Activated B cell treated with CpG ODN at 0.5 μM for 24 hours (primary cell): Measurements from ENCODE around the gene NR1I2. TPM values are rescaled to one million over a fixed set of nuclear protein-coding genes. Genes with fewer than 3 reads are reported as not detected.

Experiments used
- ATAC-seq: fragments of 200-7000 bp; cut with Tn5 transposase; one replicate; pipeline ENCODE4 v1.10.0; 2021; ENCODE audit warnings: low read depth, mild to moderate bottlenecking, moderate library complexity
- CTCF ChIA-PET: fragments of 350-600 bp; sonication (Branson Sonifier 250); formaldehyde crosslinking; loops from one replicate; lab custom pipeline; 2021; ENCODE audit warnings: antibody characterized with exemption; lab: Charles Lee
- POLR2A ChIA-PET: fragments of 350-600 bp; sonication (Branson Sonifier 250); formaldehyde crosslinking; loops from one replicate; lab custom pipeline; 2021; ENCODE audit warnings: antibody characterized with exemption; lab: Charles Lee
- DNase-seq: peaks from one replicate; pipeline ENCODE4 v3.0.0; 2022
- H3K27ac Mint-ChIP-seq: one replicate; pipeline ENCODE4 v1.8.0; 2020; ENCODE audit warnings: mixed read lengths
- H3K27me3 Mint-ChIP-seq: one replicate; pipeline ENCODE4 v1.8.0; 2021; ENCODE audit warnings: mixed read lengths
- H3K36me3 Mint-ChIP-seq: one replicate; pipeline ENCODE4 v1.8.0; 2021; ENCODE audit warnings: low read depth, mixed read lengths
- H3K4me1 Mint-ChIP-seq: one replicate; pipeline ENCODE4 v1.8.0; 2021; ENCODE audit warnings: mixed read lengths
- H3K4me3 Mint-ChIP-seq: one replicate; pipeline ENCODE4 v1.8.0; 2020; ENCODE audit warnings: mild to moderate bottlenecking, mixed read lengths
- H3K9me3 Mint-ChIP-seq: one replicate; pipeline ENCODE4 v1.8.0; 2020; ENCODE audit warnings: mixed read lengths
- CTCF ChIP-seq: fragments of 200-600 bp; IDR thresholded peaks from one replicate; pipeline ENCODE4 v1.8.0; 2022; ENCODE audit warnings: antibody characterized with exemption, mild to moderate bottlenecking
- intact Hi-C: fragments of 100-400 bp; cut with micrococcal nuclease; formaldehyde crosslinking; loops from one replicate; pipeline ENCODE4 v1.15.1; 2024
- total RNA-seq: library from RNA; stranded (reverse); gene quantifications from 2 replicates; pipeline ENCODE4 v1.2.3, GENCODE V29; 2022

Gene NR1I2
- total RNA-seq, 1 donor from 2014 or later, result 1.1 TPM

GRCh38 chr3:119778811-119779210, 3.1 kb upstream of the NR1I2 start:
- DNase-seq, result no peak
- ATAC-seq, result no peak
- POLR2A ChIA-PET, result no interaction called here

GRCh38 chr3:119779731-119780383, 2.0 kb upstream of the NR1I2 start:
- H3K9me3 Mint-ChIP-seq, result peaks cover 5% of the 10 kb centered on the region
- intact Hi-C loops, result no loop called here
- CTCF ChIA-PET, result no interaction called here

More at GRCh38 chr3:119778811-119779210, 3.1 kb upstream of the NR1I2 start:
- no peak for TF ChIP-seq CTCF
- intact Hi-C loops, result no loop called here
- Mint-ChIP-seq H3K36me3 (no peaks in the 10 kb centered on the region), H3K27me3 (no peaks in the 10 kb centered on the region), H3K4me3 (no peak overlapping the region), H3K4me1 (no peaks in the 10 kb centered on the region), H3K9me3 (peaks cover 5% of the 10 kb centered on the region), H3K27ac (no peak overlapping the region)
- CTCF ChIA-PET, result no interaction called here

GRCh38 chr3:119782460-119782859, 559 bp downstream of the NR1I2 start:
- no peak overlapping the region for H3K27ac Mint-ChIP-seq
- ChIA-PET CTCF (no interaction called here), POLR2A (no interaction called here)

More at GRCh38 chr3:119779731-119780383, 2.0 kb upstream of the NR1I2 start:
- TF ChIP-seq CTCF, result no peak
- H3K4me3 Mint-ChIP-seq, result no peak overlapping the region
- POLR2A ChIA-PET, result interaction anchor here (0.6 kb wide), 1 partner anchor 316 kb away, joined by 3 read pairs; no protein-coding TSS in a partner anchor
- DNase-seq (no peak), ATAC-seq (no peak)
- H3K27me3 Mint-ChIP-seq, result no peaks in the 10 kb centered on the region
- no peaks in the 10 kb centered on the region for H3K36me3 Mint-ChIP-seq
- no peak overlapping the region for H3K27ac Mint-ChIP-seq
- H3K4me1 Mint-ChIP-seq, result no peaks in the 10 kb centered on the region

GRCh38 chr3:119783255-119783654, 1.4 kb downstream of the NR1I2 start:
- no peak for TF ChIP-seq CTCF
- intact Hi-C loops, result no loop called here

More at GRCh38 chr3:119782460-119782859, 559 bp downstream of the NR1I2 start:
- Mint-ChIP-seq H3K27me3 (no peaks in the 10 kb centered on the region), H3K4me1 (no peaks in the 10 kb centered on the region), H3K9me3 (no peaks in the 10 kb centered on the region), H3K4me3 (no peak overlapping the region), H3K36me3 (no peaks in the 10 kb centered on the region)
- no peak for TF ChIP-seq CTCF
- intact Hi-C loops, result no loop called here
- no peak for ATAC-seq
- DNase-seq, result no peak

GRCh38 chr3:119783883-119784282, 2.0 kb downstream of the NR1I2 start:
- DNase-seq, result no peak
- intact Hi-C loops, result no loop called here
- H3K9me3 Mint-ChIP-seq, result peaks cover 2% of the 10 kb centered on the region
- no peaks in the 10 kb centered on the region for H3K36me3 Mint-ChIP-seq
- ATAC-seq, result no peak
- no peak overlapping the region for H3K27ac Mint-ChIP-seq
- POLR2A ChIA-PET, result no interaction called here
- CTCF ChIA-PET, result no interaction called here
- H3K4me3 Mint-ChIP-seq, result no peak overlapping the region
- H3K4me1 Mint-ChIP-seq, result no peaks in the 10 kb centered on the region
- no peaks in the 10 kb centered on the region for H3K27me3 Mint-ChIP-seq
- TF ChIP-seq CTCF, result no peak

More at GRCh38 chr3:119783255-119783654, 1.4 kb downstream of the NR1I2 start:
- no peaks in the 10 kb centered on the region for H3K27me3 Mint-ChIP-seq
- POLR2A ChIA-PET, result no interaction called here
- no peak overlapping the region for H3K27ac Mint-ChIP-seq
- no peaks in the 10 kb centered on the region for H3K36me3 Mint-ChIP-seq
- H3K4me3 Mint-ChIP-seq, result no peak overlapping the region
- no peak for DNase-seq
- H3K9me3 Mint-ChIP-seq, result no peaks in the 10 kb centered on the region
- H3K4me1 Mint-ChIP-seq, result no peaks in the 10 kb centered on the region
- CTCF ChIA-PET, result no interaction called here
- ATAC-seq, result no peak
